Nephron progenitor cell (in vitro differentiated cells): ENCODE measurements around the gene TRABD2A.

Experiments used
- DNase-seq: peaks from one replicate; pipeline ENCODE4 v3.0.0; 2021
- H3K27ac Mint-ChIP-seq: 2 replicates; pipeline ENCODE4 v1.8.0; 2021; ENCODE audit warnings: mild to moderate bottlenecking, moderate library complexity, mixed read lengths
- H3K27me3 Mint-ChIP-seq: 2 replicates; pipeline ENCODE4 v1.8.0; 2021; ENCODE audit warnings: mild to moderate bottlenecking, low read depth, mixed read lengths; ENCODE audit not compliant: poor library complexity
- H3K36me3 Mint-ChIP-seq: 2 replicates; pipeline ENCODE4 v1.8.0; 2021; ENCODE audit warnings: low read depth, mixed read lengths
- H3K4me1 Mint-ChIP-seq: 2 replicates; pipeline ENCODE4 v1.8.0; 2021; ENCODE audit warnings: mixed read lengths
- H3K4me3 Mint-ChIP-seq: 2 replicates; pipeline ENCODE4 v1.8.0; 2021; ENCODE audit warnings: mild to moderate bottlenecking, moderate library complexity, mixed read lengths
- H3K9me3 Mint-ChIP-seq: 2 replicates; pipeline ENCODE4 v1.8.0; 2021; ENCODE audit warnings: mild to moderate bottlenecking, moderate library complexity, mixed read lengths
- TF ChIP-seq, protein P1 (sequence below): fragments of 200-600 bp; sonication (generic); IDR thresholded peaks from 2 replicates; pipeline ENCODE4 v1.5.0; 2021; ENCODE audit warnings: antibody characterized with exemption

Gene TRABD2A

GRCh38 chr2:84899304-84900204 is 18.7 kb upstream of the TRABD2A start:
- TF ChIP-seq, protein P1, sequence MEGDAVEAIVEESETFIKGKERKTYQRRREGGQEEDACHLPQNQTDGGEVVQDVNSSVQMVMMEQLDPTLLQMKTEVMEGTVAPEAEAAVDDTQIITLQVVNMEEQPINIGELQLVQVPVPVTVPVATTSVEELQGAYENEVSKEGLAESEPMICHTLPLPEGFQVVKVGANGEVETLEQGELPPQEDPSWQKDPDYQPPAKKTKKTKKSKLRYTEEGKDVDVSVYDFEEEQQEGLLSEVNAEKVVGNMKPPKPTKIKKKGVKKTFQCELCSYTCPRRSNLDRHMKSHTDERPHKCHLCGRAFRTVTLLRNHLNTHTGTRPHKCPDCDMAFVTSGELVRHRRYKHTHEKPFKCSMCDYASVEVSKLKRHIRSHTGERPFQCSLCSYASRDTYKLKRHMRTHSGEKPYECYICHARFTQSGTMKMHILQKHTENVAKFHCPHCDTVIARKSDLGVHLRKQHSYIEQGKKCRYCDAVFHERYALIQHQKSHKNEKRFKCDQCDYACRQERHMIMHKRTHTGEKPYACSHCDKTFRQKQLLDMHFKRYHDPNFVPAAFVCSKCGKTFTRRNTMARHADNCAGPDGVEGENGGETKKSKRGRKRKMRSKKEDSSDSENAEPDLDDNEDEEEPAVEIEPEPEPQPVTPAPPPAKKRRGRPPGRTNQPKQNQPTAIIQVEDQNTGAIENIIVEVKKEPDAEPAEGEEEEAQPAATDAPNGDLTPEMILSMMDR = no peak
- H3K27me3 Mint-ChIP-seq = peaks cover 4% of the 10 kb centered on the region

DNA sequence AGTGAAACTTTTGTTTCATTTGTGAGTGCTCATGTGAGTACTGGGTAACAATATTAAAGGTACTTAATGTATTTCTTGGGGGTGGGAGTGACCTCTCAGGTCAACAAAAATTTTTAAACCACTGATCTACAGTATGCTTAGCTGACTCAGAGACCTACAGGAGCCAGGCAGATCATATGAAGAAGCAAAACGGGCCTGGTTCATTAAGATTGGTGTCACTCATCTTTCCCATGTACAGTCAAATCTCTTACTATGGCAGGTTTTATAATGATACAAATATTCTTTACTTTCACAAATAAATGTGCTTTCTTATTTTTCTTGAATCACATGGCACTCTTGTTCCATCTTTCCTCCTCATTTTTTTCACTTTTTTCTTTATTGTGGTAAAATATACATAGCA is 16.9 kb upstream of the TRABD2A start:
- peaks cover 16% of the 10 kb centered on the region for H3K4me1 Mint-ChIP-seq
- TF ChIP-seq, protein P1 = no peak
- DNase-seq = no peak
- no peaks in the 10 kb centered on the region for H3K36me3 Mint-ChIP-seq
- no peak overlapping the region for H3K4me3 Mint-ChIP-seq
- no peak overlapping the region for H3K27ac Mint-ChIP-seq
- H3K9me3 Mint-ChIP-seq = no peaks in the 10 kb centered on the region
- H3K27me3 Mint-ChIP-seq = peaks cover 4% of the 10 kb centered on the region

More at GRCh38 chr2:84899304-84900204, 18.7 kb upstream of the TRABD2A start:
- H3K4me1 Mint-ChIP-seq = peaks cover 20% of the 10 kb centered on the region
- no peak for DNase-seq
- H3K27ac Mint-ChIP-seq = no peak overlapping the region
- H3K36me3 Mint-ChIP-seq = no peaks in the 10 kb centered on the region
- H3K9me3 Mint-ChIP-seq = no peaks in the 10 kb centered on the region
- H3K4me3 Mint-ChIP-seq = no peak overlapping the region

DNA sequence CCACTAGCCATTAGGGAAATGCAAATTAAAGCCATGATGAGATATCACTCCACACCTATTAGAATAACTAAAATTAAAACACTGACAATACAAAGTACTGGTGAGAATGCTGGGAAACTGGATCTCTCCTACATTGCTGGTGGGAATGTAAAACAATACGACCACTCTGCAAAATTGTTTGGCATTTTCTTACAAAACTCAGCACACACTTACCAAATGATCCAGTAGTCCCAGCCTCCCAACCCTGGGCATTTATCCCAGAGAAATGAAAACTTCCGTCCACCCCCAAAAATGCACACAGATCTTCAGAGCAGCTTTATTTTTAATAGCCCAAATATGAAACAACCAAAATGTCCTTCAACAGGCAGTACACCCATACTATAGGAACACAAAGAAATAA is 15.7 kb upstream of the TRABD2A start:
- H3K9me3 Mint-ChIP-seq = no peaks in the 10 kb centered on the region
- no peak for DNase-seq
- H3K4me3 Mint-ChIP-seq = no peak overlapping the region
- no peak overlapping the region for H3K27ac Mint-ChIP-seq
- TF ChIP-seq, protein P1 = no peak
- H3K4me1 Mint-ChIP-seq = peaks cover 22% of the 10 kb centered on the region
- no peaks in the 10 kb centered on the region for H3K36me3 Mint-ChIP-seq
- H3K27me3 Mint-ChIP-seq = peaks cover under 1% of the 10 kb centered on the region

DNA sequence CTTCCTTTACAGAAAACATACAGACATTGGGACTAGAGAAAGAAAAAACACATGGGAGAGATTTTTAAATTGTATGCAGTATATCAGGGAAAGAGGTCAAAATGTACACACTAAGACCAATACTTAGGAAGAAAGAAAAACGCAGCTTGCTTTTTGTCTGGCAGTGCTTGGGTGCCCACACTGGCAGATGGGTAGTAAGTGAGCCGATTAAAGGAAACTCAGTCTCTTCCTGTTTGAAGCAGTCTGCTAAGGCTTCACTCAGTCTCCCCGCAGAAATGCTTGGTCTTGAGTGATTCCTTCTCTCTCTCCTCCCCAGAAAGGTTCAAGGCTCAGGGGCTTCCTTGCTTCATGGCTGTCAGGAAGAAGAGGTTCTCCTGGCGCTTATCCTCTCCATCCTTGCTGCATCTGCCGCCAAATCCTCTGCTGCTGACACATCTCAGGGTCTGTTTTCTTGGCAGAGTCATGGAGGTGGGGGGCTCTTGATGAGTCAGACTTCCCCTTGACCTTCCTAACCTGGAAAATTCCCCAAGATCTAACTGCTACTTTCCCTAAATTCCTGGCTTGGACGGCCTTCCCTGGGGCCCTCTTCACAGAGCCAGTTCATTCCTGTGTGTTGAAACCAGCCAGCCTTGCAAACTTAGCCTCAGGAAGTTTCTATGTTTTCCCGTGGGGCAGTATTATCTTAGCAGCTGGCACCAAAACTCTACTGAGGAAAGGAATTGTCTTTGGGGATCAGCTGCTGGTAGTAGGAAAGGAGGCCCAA is 14.1 kb upstream of the TRABD2A start:
- Mint-ChIP-seq H3K4me3 (no peak overlapping the region), H3K36me3 (no peaks in the 10 kb centered on the region), H3K27me3 (no peaks in the 10 kb centered on the region), H3K4me1 (peaks cover 26% of the 10 kb centered on the region), H3K27ac (peak overlapping the region; percentile 2), H3K9me3 (no peaks in the 10 kb centered on the region)
- TF ChIP-seq, protein P1 = no peak
- DNase-seq = no peak

DNA sequence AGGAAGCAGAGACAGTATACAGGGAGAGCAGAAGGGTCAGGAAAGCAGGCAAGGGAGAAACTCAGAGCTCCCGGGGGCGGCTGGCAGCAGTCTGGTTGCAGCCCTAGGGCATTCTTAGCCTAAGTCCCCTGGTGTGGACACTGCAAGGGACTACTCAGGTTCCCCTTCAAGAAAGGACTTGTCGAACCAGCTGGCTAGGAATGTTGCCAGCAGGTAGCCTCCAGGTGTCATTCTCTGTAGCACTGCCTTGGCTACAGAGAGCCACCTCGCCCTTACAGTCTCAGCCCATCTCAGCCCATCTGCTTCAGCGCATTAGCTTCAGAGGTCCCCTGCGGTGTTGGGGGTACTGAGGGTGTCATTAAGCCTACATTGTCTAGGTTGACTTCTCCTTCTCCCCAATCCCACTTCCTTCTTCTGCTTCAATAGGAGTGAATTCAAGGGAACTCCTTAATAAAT is 13.3 kb upstream of the TRABD2A start:
- Mint-ChIP-seq H3K27me3 (no peaks in the 10 kb centered on the region), H3K4me3 (no peak overlapping the region), H3K4me1 (peaks cover 26% of the 10 kb centered on the region), H3K36me3 (no peaks in the 10 kb centered on the region), H3K9me3 (no peaks in the 10 kb centered on the region), H3K27ac (no peak overlapping the region)
- TF ChIP-seq, protein P1 = no peak
- no peak for DNase-seq
